GM13976 (cell line): Measurements from ENCODE around the gene YPEL3.
A peak's percentile ranks its signal among the peaks of the same experiment; 100 is the strongest.

Experiments used
- DNase-seq: peaks from one replicate; pipeline ENCODE4 v3.0.0; 2012; ENCODE audit warnings: low spot score
- CTCF ChIP-seq: IDR thresholded peaks from 2 replicates; pipeline ENCODE4 v1.5.1; 2012; ENCODE audit warnings: borderline replicate concordance, mild to moderate bottlenecking; ENCODE audit not compliant: insufficient read depth; ENCODE audit errors: extremely low read depth, missing control alignments, control extremely low read depth
- in situ Hi-C: fragments of 300-500 bp; cut with MboI; formaldehyde crosslinking; loops from one replicate; pipeline ENCODE4 v1.12.0; 2022; ENCODE audit warnings: low sequenced_read_pairs, mixed read lengths, inconsistent platforms; ENCODE audit not compliant: unreplicated experiment

The YPEL3 gene

DNA sequence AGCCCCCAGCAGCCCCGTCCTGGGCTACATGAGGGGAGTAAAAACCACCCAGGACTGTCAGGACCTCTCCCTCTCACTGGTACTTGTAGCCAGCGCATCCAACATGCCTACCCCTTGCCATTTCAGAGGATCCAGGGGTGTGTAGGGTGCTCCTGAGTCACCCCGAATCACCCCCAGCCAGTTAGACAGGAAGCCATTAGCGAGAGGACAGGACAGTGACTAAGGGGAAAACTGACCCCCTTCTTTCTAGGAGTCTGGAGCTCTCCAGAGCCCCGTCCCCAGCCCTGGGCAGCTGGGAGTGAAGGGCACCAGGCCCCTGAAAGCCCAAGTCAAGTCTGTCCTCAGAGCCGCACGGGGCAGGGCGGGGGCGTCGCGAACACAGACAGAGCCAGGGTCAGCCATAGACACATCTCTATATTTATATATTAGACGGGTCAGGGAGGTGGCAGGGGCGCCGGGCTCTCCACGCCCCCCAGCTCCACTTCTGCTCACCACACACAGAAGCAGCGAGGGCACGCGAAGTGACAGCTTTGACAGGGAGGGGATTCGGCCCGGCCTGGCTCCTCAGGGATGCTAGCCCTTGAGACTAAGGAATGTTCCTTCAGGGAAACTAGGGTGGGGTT is 17.8 kb upstream of the YPEL3 start:
- no peak for TF ChIP-seq CTCF
- in situ Hi-C loops, result loop anchor here (25.0 kb wide), 2 partner anchors 298 to 498 kb away; partner anchors contain the start of genes ZNF689 and ZNF771
- DNase-seq, result no peak

DNA sequence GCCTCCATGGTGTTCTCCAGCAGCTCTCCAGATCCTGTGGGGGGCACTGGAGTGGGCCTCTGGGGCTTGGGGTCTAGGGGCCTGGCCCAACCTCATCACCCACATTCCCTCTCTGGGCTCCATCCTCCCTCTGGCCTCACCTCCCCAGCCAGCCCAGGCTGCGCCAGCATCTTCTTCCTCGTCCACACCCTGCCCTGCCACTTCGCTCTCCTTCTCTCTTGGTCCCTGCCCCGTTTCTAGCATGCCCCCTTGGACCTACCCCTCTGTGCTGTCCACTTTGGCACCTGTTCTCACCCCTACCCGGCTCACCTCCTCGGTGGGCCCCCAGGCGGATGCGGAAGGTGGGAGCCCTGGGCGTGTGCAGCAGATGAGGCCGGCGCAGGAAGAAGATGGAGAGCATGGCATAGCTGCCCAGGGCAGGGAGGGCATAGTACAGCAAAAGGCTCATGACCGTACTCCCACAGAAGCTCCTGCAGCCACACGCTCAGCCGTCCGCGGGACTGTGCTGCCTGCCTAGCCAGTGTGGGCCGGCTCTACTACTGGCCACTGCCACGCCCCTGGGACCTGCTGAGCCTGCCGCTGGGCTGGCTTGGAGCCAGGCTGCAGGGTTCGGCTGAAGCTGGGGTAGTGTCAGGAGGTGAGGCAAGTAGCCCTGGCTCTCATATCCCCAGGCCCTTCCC is 17.2 kb upstream of the YPEL3 start, which contains the start of gene GDPD3:
TSS of gene GDPD3 (minus strand) at position 507 of the 680 bp plus-strand sequence. CDS start at position 448, 59 bp downstream.
- no peak for TF ChIP-seq CTCF
- in situ Hi-C loops, result loop anchor here (25.0 kb wide), 2 partner anchors 299 to 499 kb away; partner anchors contain the start of genes ZNF689 and ZNF771
- DNase-seq, result no peak

GRCh38 chr16:30112197-30113030 is 16.4 kb upstream of the YPEL3 start:
- TF ChIP-seq CTCF, result peak; percentile 76
- in situ Hi-C loops, result loop anchor here (25.0 kb wide), 2 partner anchors 300 to 500 kb away; partner anchors contain the start of genes ZNF689 and ZNF771
- peak; percentile 89 for DNase-seq

DNA sequence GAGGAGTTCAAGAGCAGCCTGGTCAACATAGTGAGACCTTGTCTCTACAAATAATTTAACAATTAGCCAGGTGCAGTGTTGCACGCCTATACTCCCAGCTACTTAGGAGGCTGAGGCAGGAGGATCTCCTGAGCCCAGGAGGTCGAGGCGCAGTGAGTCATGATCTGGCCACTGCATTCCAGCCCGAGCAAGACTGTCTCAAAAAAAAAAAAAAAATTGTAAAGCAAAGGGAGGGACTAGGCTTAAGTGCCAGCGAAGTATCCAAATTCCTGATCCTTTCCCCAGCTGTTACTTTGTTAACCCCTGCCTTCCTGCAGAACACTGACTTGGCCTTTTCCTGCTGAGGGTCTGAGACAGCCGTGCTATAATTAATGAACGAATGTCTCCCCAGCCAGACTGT is 14.6 kb upstream of the YPEL3 start:
- no peak for TF ChIP-seq CTCF
- in situ Hi-C loops, result loop anchor here (25.0 kb wide), 2 partner anchors 302 to 502 kb away; partner anchors contain the start of genes ZNF689 and ZNF771
- DNase-seq, result no peak

GRCh38 chr16:30108059-30108850 is 12.2 kb upstream of the YPEL3 start:
- in situ Hi-C loops, result loop anchor here (25.0 kb wide), 2 partner anchors 304 to 504 kb away; partner anchors contain the start of genes ZNF689 and ZNF771
- DNase-seq, result no peak
- TF ChIP-seq CTCF, result no peak

GRCh38 chr16:30104492-30104891 is 8.5 kb upstream of the YPEL3 start:
- no peak for TF ChIP-seq CTCF
- in situ Hi-C loops, result loop anchor here (25.0 kb wide), 2 partner anchors 308 to 508 kb away; partner anchors contain the start of genes ZNF689 and ZNF771
- no peak for DNase-seq
